Choroid plexus epithelial cell (primary cell): ENCODE data around the gene ISG20L2.

Experiments used
- DNase-seq: peaks from one replicate; pipeline ENCODE4 v3.0.0-alpha.2; 2010; ENCODE audit warnings: low read depth
- H3K4me3 ChIP-seq: 2 replicates; pipeline ENCODE4 v1.5.1; 2011; ENCODE audit warnings: low read depth, mild to moderate bottlenecking, control low read depth, low read length, moderate library complexity
- TF ChIP-seq, protein P1 (sequence below): conservative IDR thresholded peaks from 2 replicates; pipeline ENCODE4 v1.5.1; 2011; ENCODE audit warnings: low read depth, mild to moderate bottlenecking, control low read depth, inconsistent platforms, low read length, moderate library complexity

The ISG20L2 gene

DNA sequence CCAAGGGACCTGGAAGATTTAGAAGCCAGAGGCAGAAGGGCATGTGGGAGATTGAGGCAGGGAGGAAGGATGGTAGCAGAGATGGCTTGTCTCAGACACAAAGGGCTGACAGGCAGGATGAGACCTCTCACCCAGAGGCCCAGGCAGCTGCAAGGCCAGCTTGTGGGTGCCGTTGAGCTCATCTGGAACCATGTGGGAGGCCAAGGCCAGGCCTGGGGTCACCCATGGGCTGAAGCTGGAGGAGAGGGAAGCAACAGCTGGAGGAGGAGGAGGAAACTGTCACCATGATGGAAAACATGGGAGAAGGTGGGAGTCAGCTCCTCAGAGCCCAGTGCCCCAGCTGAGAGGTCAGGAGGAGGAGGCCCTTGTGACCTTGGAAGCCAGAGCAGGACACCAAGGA lies 29.6 kb downstream of the ISG20L2 start:
- no peak for DNase-seq
- H3K4me3 ChIP-seq = no peak overlapping the region
- TF ChIP-seq, protein P1, sequence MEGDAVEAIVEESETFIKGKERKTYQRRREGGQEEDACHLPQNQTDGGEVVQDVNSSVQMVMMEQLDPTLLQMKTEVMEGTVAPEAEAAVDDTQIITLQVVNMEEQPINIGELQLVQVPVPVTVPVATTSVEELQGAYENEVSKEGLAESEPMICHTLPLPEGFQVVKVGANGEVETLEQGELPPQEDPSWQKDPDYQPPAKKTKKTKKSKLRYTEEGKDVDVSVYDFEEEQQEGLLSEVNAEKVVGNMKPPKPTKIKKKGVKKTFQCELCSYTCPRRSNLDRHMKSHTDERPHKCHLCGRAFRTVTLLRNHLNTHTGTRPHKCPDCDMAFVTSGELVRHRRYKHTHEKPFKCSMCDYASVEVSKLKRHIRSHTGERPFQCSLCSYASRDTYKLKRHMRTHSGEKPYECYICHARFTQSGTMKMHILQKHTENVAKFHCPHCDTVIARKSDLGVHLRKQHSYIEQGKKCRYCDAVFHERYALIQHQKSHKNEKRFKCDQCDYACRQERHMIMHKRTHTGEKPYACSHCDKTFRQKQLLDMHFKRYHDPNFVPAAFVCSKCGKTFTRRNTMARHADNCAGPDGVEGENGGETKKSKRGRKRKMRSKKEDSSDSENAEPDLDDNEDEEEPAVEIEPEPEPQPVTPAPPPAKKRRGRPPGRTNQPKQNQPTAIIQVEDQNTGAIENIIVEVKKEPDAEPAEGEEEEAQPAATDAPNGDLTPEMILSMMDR = no peak

DNA sequence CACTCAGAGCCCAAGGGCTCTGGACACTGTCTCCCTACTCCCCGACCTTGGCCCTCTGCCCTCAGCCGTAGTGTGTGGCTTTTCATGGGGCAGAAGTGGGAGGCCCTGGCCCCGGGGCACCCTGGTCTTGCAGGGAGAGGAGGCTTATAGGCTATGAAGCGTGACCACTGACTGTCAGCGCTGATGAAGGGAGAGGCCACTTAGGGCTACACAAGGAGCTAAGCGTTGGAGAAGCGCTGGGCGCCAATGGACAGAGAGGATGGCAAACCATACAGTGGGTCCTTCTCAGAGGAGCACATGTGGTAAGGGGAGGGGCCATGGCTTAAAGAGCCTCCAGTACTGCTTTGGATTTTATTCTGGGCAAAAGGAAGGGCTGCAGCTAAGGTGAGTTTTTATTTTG lies 31.1 kb downstream of the ISG20L2 start:
- DNase-seq = no peak
- TF ChIP-seq, protein P1 = no peak
- no peak overlapping the region for H3K4me3 ChIP-seq

DNA sequence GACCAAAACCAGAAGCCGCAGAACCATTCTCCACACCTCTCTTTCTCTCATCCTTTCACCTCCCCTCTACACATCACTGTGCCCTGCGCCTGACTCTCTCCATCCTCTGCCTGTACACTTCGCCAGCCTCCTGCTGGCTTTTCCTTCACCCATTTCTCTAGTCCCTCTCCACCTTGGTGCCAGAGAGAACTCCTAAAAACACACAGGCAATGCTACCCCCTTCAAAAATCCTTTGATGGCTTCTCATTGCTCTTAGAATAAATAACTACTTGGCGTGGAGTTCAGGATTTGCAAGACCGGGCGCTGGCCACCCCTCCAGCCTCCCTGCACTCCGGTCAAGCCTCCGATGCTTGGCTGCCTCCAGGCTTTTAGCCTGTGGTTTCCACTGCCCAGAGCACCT lies 31.8 kb downstream of the ISG20L2 start:
- DNase-seq = no peak
- no peak overlapping the region for H3K4me3 ChIP-seq
- TF ChIP-seq, protein P1 = no peak

DNA sequence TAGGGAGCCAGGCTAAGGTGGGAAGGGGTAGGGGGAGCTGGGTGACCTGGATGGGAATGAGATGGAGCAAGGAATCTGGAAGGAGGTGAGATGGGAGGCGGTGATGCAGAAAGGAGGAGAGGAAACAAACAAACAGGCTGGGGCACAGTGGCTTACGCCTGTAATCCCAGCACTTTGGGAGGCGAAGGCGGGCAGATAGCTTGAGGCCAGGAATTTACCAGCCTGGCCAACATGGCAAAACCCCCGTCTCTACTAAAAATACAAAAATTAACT lies 33.9 kb downstream of the ISG20L2 start:
- TF ChIP-seq, protein P1 = no peak

DNA sequence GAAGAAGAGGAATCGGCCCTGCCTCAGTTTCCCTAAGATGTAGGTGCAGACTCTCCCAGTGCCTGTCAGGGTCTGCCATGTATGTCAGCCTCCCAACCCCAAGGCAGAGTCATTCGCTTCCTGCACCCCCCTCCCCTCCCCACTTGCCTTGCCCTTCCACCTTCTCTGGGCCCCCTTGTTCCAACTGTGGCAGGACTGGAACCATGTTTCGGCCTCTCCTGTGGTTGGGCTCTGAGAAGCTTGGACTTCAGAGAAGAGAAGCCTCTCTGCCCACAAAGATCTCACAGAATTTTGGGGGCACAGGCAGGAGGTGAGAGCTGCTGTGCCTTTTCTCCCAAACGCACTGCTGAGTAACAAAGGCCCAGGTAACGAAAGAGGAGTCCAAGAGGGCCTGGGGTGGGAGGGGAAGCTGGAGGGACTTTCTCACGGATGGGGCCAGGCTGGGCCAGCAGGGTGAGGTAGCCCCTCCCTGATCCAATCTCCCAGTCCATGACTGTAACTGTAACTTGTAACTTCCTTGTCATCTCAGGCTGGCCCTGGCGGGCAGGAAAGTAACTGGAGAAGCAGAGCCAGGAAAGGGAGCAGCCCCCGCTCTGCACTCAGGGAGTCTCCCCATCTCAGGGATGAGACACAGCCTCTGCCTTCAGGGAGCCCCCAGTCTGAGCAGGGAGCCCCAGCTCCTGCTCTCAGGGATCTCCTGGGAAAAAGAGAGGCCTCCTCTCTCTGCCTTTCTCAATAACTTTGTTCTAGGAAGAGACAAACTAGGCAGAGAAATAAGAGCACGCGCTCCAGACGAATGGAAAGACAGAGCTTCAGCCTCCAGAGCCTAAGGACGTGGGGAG lies 34.5 kb downstream of the ISG20L2 start:
- H3K4me3 ChIP-seq = no peak overlapping the region
- TF ChIP-seq, protein P1 = no peak
- DNase-seq = no peak

More for the DNA sequence above, 33.9 kb downstream of the ISG20L2 start:
- no peak for DNase-seq
- no peak overlapping the region for H3K4me3 ChIP-seq

DNA sequence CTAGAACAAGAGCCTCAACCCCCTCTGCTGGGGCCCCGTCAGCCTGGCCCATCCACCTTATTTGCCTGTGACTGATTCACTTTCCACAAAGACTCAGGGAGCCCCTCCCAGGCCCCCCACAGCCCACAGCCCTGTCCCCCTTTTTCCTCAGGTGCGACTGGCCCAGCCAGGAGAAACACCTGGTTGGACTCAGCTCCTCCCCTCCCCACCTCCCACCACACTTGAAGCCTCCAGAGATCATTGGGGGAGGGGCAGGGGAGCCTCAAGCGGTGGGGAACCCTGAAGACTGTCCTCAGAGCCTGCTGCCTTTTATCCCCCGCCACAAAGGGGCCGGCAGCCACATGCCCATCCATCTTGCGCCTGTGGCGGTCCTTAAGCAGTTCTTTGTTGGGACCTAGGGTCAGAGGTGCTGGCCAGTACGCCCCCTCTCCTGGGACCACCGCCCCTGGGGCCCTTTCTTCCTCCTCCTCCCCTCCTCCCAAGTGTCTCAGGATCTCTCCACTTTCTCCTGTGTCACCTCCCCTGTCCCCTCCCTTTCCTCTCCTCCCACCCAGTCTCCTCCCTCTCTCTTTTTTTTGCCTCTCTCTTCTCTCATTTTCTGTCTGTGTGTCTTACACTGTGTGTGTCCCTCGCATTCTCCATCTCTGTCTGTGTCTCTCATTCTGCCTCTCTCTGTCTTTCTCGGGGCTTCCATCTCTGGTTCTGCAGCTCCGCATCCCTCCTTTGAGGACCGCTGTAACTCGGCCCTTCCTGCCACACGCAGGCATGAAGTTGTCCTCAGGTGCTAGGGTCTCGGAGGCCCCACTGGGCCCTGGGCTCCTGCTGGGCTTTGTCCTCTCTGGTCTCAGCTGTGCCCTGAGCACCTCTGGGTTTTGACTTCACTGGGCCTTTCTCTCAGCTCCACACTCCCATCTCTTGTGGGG lies 35.4 kb downstream of the ISG20L2 start:
- no peak overlapping the region for H3K4me3 ChIP-seq
- TF ChIP-seq, protein P1 = no peak
- DNase-seq = no peak
